ENCODE results near the gene L3MBTL4. TPM values are rescaled to one million over a fixed set of nuclear protein-coding genes. Genes with fewer than 3 reads are reported as not detected.

The L3MBTL4 gene
- total RNA-seq, 1 donor from 2014 or later: 0.59 TPM

- H3K36me3 Mint-ChIP-seq (ENCODE audit: unreplicated experiment): no peaks in the 10 kb centered on the region
- no peak overlapping the region for H3K27ac Mint-ChIP-seq (ENCODE audit: unreplicated experiment)
- TF ChIP-seq CTCF (IDR thresholded peaks at IDR 0.05): no peak
- H3K4me1 Mint-ChIP-seq (ENCODE audit: unreplicated experiment): no peaks in the 10 kb centered on the region
- H3K4me3 Mint-ChIP-seq (ENCODE audit: unreplicated experiment): no peak overlapping the region
- peaks cover 4% of the 10 kb centered on the region for H3K27me3 Mint-ChIP-seq (ENCODE audit: unreplicated experiment)
- DNase-seq (ENCODE audit: extremely low spot score, unreplicated experiment): no peak
- no peaks in the 10 kb centered on the region for H3K9me3 Mint-ChIP-seq (ENCODE audit: unreplicated experiment)
These were observed 296.6 kb downstream of the L3MBTL4 start for GRCh38 chr18:6118080-6118479.

GRCh38 chr18:6115710-6116109, 299.0 kb downstream of the L3MBTL4 start:
- H3K27me3 Mint-ChIP-seq (ENCODE audit: unreplicated experiment): peaks cover 10% of the 10 kb centered on the region
- H3K27ac Mint-ChIP-seq (ENCODE audit: unreplicated experiment): no peak overlapping the region
- no peaks in the 10 kb centered on the region for H3K4me1 Mint-ChIP-seq (ENCODE audit: unreplicated experiment)
- TF ChIP-seq CTCF (IDR thresholded peaks at IDR 0.05): no peak
- H3K9me3 Mint-ChIP-seq (ENCODE audit: unreplicated experiment): no peaks in the 10 kb centered on the region
- H3K36me3 Mint-ChIP-seq (ENCODE audit: unreplicated experiment): no peaks in the 10 kb centered on the region
- no peak overlapping the region for H3K4me3 Mint-ChIP-seq (ENCODE audit: unreplicated experiment)
- DNase-seq (ENCODE audit: extremely low spot score, unreplicated experiment): no peak

GRCh38 chr18:6113650-6114049, 301.1 kb downstream of the L3MBTL4 start:
- H3K27me3 Mint-ChIP-seq (ENCODE audit: unreplicated experiment): peaks cover 12% of the 10 kb centered on the region
- DNase-seq (ENCODE audit: extremely low spot score, unreplicated experiment): no peak
- H3K36me3 Mint-ChIP-seq (ENCODE audit: unreplicated experiment): no peaks in the 10 kb centered on the region
- H3K4me1 Mint-ChIP-seq (ENCODE audit: unreplicated experiment): no peaks in the 10 kb centered on the region
- no peak overlapping the region for H3K4me3 Mint-ChIP-seq (ENCODE audit: unreplicated experiment)
- no peak for TF ChIP-seq CTCF (IDR thresholded peaks at IDR 0.05)
- H3K9me3 Mint-ChIP-seq (ENCODE audit: unreplicated experiment): no peaks in the 10 kb centered on the region
- no peak overlapping the region for H3K27ac Mint-ChIP-seq (ENCODE audit: unreplicated experiment)

GRCh38 chr18:6111726-6112125, 303.0 kb downstream of the L3MBTL4 start:
- H3K4me3 Mint-ChIP-seq (ENCODE audit: unreplicated experiment): no peak overlapping the region
- no peak for TF ChIP-seq CTCF (IDR thresholded peaks at IDR 0.05)
- no peaks in the 10 kb centered on the region for H3K36me3 Mint-ChIP-seq (ENCODE audit: unreplicated experiment)
- H3K27me3 Mint-ChIP-seq (ENCODE audit: unreplicated experiment): peaks cover 17% of the 10 kb centered on the region
- no peaks in the 10 kb centered on the region for H3K4me1 Mint-ChIP-seq (ENCODE audit: unreplicated experiment)
- no peaks in the 10 kb centered on the region for H3K9me3 Mint-ChIP-seq (ENCODE audit: unreplicated experiment)
- H3K27ac Mint-ChIP-seq (ENCODE audit: unreplicated experiment): no peak overlapping the region
- no peak for DNase-seq (ENCODE audit: extremely low spot score, unreplicated experiment)

GRCh38 chr18:6109743-6110142, 305.0 kb downstream of the L3MBTL4 start:
- TF ChIP-seq CTCF (IDR thresholded peaks at IDR 0.05): no peak
- H3K36me3 Mint-ChIP-seq (ENCODE audit: unreplicated experiment): no peaks in the 10 kb centered on the region
- peaks cover 21% of the 10 kb centered on the region for H3K27me3 Mint-ChIP-seq (ENCODE audit: unreplicated experiment)
- H3K4me1 Mint-ChIP-seq (ENCODE audit: unreplicated experiment): no peaks in the 10 kb centered on the region
- no peaks in the 10 kb centered on the region for H3K9me3 Mint-ChIP-seq (ENCODE audit: unreplicated experiment)
- H3K4me3 Mint-ChIP-seq (ENCODE audit: unreplicated experiment): no peak overlapping the region
- DNase-seq (ENCODE audit: extremely low spot score, unreplicated experiment): no peak
- H3K27ac Mint-ChIP-seq (ENCODE audit: unreplicated experiment): no peak overlapping the region
